T-helper 2 cell (primary cell): ENCODE results near the gene GARIN5B.
A peak's percentile ranks its signal among the peaks of the same experiment; 100 is the strongest.

Experiments
- DNase-seq, 5 experiments: peaks; one replicate each; pipeline versions ENCODE4 v3.0.0 to v3.0.0-alpha.2; 2012 to 2022

The GARIN5B gene

DNA sequence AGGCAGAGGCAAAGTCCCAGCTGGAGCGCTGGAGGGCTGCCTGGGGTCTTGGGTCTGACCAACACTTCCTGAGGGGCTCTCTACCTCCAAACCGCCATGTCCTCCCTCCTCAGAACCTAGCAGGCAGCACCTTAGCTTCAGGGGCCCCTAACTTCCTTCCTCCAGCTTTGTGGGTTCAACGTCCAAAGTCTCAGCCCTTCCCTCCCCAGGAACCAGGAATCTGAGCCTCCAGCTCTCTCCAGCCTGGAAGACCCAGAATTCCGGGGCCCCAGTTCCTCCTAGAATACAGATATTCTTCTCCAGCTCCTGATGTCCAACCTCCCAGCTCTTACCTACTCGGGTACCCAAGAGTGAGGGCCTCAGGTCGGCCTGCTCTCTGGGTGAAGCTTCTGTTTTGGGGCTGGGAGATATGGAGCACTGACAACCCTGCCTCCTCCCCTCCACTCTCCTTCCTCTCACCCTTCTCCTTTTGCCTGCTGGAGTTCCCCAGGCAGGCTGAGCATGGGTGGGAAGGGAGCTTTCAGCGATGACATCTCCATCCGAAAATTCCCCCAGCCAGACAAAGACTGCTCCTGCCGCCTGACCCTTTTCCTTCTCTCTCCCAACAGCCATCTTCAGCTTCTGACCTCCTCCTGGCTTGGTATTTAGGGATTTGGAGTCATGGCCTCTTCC, 41.5 kb downstream of the GARIN5B start:
- DNase-seq, result no peak

DNA sequence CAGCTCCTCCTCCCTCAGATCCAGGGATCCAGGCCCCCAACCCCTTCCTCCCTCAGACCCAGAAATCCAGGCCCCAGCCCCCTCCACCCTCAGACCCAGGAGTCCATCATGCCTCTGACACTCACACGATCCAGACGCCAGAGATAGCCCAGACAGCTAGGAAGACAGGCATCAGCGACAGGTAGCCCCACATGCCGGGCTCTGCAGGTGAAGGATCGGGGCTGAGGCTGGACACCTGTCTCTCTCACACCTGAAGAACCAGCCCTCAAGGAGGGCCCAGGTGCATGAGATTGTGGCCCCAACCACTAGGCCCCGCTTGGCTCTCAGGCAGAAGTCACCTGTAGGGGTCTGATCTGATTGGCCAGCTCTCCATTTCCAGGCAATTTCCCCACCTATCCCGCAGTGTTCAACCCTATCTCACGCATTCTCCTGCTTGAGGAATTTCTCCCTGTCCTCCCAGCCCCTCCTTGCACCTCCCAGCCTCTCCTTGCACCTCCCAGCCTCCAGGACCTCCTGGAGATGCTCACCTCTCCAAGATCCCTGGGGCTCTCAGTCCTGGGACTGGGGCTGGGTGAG, 42.1 kb downstream of the GARIN5B start:
- DNase-seq, result no peak

- no peak for DNase-seq
Measured at GRCh38 chr19:55319785-55320184, 43.3 kb downstream of the GARIN5B start.

DNA sequence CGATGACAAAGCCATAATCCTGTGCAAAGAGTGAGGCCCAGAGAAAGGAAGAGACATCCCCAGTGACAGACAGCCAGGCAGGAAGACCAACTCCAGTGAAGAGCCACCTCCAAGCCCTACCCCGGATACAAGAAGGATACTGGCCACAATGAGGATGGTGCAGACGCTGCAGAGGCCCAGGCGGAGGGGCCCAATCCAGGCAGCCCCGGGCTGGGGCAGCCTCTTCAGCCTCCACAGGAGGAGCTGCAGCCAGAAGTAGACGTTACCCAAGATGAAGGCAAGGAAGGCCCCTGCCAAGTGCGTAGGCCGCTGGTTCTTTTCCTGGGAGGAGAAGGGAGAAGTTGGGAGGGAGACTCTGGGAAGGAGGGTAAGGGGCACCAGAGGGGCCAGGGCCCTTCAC, 46.4 kb downstream of the GARIN5B start:
- no peak for DNase-seq

DNA sequence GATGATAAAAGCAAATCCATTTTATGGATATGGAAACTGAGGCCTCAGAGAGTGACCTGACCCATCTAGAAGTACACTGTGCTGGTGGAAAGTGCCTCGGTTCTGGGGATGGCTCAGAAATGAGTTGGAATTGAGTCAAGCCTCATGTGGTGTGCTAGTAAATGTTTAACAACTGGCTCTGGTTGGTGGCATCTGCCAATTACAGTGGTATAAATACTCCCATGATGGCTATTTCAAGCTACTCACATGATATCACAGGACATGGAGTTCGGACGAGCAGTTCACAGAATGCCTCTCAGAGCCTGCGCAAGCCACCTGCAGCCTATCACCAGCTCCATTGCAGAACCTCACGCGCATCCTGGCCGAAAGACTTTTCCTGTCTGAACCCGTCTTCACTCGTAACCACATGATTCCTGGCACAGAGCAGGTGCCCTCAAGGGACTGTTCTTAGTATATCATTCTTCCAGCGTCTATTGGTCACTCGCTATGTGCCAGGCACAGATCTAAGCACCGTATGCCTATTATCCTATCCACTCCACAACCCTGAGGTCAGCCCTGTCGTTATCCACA, 47.0 kb downstream of the GARIN5B start:
- DNase-seq, result no peak

DNA sequence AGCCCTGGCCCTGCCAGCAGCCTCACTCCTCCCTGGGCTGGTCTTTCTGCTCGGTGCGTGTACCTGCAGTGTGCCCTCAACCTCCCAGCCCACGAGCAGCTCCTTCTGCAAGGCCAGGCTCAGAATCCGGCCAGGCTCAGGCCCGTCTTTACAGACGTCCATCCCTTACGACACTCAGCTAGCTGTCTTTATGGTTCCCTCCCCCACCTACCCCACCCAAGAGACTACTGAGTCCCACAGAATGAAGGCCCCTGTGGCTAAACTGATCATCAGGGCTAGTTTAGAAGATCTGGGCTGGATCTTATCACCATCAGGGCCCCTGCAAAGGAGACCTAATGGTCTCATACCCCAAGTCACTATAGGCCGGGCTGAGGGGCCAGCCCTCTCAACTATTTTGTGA, 48.7 kb downstream of the GARIN5B start:
- DNase-seq, result no peak

DNA sequence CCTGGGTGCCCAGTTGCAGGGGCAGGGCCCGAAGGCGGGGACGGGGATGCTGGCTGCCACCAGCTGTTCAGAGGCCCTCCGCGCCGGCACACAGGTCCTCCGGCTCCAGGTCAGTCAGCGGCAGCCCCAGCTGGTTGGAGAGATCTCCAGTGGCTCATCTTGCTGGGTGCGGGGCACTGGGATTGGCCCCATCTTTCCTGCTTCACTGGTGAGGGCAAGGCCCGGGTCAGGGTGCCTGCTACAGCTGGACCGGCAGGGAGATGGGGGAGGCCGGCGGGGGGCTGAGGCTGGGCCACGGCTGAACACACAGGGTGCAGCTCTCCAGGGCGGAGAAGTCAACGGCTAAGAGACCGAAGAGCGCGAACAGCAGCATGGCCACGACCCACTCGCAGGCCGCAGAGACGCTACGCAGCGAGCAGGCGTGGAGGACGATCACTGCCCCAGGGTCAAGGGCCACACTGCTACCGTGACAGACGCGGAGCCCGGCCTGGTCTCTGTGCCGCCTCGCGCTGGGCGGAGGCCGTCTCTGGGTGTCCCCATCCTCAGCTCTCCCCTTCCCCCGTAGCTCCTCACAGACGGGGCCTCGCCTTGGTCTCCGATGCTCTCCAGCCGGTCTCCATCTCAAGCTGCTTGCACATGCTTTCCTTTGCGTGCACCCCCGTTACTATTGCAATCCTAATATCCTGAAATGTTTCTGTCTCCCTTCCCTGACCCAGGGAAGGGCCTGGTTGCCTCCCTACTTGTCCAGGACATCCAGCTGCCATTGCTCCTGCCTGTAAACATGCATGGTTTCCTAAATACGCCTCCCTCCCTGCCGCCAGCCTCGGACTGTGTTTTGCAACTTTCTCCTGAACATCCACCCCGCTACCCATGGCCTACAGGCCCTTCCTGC, 50.2 kb downstream of the GARIN5B start:
- no peak for DNase-seq

GRCh38 chr19:55311797-55312196, 51.3 kb downstream of the GARIN5B start:
- DNase-seq, result no peak

- DNase-seq, result no peak
Measured at GRCh38 chr19:55311397-55311796, 51.7 kb downstream of the GARIN5B start.

GRCh38 chr19:55310498-55310897, 52.6 kb downstream of the GARIN5B start:
- DNase-seq, result no peak

DNA sequence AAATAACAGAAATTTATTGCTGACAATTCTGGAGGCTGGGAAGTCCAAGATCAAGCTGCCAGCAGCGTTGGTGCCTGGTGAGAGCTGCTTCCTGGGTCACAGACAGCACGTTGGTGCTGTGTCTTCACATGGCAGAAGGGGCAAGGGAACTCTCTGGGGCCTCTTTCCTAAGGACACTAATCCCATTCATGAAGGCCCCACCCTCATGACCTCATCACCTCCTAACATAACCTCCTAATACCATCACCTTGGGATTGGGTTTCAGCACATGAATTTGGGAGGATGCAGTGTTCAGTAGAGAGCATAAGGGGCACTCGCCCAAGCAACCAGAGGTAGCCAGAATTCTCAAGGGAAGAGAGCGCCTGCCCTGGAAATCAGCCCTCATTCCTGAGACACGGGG, 53.6 kb downstream of the GARIN5B start:
- no peak for DNase-seq

- DNase-seq, result no peak
Measured at GRCh38 chr19:55308281-55308680, 54.8 kb downstream of the GARIN5B start.

DNA sequence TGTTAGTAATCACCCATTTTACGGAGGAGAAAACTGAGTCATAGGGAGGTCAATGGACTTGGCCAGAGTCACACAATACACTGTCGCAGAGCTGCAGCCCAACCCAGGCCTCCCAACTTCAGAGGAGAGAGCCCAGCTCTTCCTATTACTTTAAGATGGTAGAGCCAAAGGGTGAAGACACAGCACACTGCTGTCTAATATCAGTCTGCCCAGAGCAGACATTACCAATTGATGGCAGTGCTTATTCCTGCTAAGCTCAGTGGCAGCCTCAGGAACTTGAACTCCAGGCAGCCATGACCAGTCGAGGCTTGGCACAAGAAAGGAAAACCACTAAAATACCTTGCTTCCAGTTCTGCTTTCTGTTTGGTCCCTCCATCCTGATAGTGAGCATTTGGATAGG, 56.3 kb downstream of the GARIN5B start:
- DNase-seq, result no peak

DNA sequence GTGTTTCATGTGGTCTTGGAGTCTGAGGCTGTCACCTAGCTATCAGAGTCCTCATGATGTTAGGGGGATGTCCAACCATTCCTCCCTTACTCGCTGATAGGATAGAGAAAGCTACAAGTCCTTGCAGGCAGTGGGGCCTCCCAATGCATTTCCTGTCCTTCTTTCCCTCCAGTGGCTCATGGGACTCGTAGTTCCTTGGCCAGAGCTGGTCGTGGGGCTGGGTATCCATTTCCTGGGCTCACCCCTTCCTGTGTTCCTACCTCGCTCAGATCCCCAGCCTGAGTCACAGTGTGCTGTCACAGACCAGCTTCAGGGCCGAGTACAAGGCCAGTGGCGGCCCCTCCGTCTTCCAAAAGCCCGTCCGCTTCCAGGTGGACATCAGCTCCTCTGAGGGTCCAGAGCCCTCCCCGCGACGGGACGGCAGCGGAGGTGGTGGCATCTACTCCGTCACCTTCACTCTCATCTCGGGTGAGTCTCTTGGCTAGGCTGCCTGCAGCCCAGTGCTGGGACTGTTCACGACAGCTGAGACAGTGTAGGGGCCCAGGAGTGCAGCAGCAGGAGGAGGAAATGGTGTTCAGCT, 57.0 kb downstream of the GARIN5B start:
- DNase-seq, result no peak

GRCh38 chr19:55305491-55305890, 57.6 kb downstream of the GARIN5B start:
- peak in 4 of 5 experiments; percentile 14 to 56 (median 36) for DNase-seq

GRCh38 chr19:55304980-55305379, 58.1 kb downstream of the GARIN5B start:
- DNase-seq, result no peak
